B cell (primary cell): Measurements from ENCODE around the gene ACTBL2.

Experiments used
- EZH2 ChIP-seq: IDR thresholded peaks from 2 replicates; pipeline ENCODE4 v1.6.1; 2012; ENCODE audit warnings: borderline replicate concordance, low read depth, mild to moderate bottlenecking, moderate library complexity, low read length; ENCODE audit not compliant: insufficient read depth, poor library complexity, severe bottlenecking
- TF ChIP-seq, protein P1 (sequence below): fragments of 200-600 bp; IDR thresholded peaks from one replicate; pipeline ENCODE4 v1.8.0; 2022; ENCODE audit warnings: antibody characterized with exemption, mild to moderate bottlenecking

DNA sequence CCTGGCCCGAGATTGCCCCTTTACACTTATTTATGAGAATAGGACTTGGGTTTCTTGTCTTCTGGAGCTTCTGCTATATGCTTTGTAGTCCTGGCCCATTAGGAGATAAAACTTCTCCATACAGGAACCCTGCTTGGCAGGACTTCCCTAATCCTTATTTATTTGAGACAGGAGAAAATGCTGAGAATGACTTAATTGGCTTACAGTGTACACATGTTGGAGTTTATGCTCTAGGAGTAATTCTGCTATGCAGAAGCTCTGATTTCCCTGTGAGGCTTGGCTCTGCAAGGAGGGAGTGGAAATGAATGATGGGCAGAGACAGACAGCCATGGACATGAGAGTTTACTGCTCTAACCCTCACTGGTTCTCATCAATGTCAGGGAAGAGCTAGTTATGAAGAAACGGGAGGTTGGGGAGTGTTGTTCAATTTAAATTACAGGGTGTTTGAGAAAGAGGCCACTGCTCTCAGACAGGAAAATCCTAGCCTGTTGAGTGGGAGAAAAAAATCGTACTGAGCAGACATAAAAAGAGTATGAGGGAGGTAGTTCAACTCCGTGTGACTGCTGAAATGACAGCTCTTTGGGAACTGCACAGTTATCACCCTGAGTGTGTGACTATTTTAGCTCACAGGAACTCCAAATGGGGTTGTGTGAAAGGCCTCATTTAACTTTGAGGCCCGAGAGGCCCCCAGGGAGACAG lies 37.5 kb downstream of the ACTBL2 start:
- TF ChIP-seq, protein P1, sequence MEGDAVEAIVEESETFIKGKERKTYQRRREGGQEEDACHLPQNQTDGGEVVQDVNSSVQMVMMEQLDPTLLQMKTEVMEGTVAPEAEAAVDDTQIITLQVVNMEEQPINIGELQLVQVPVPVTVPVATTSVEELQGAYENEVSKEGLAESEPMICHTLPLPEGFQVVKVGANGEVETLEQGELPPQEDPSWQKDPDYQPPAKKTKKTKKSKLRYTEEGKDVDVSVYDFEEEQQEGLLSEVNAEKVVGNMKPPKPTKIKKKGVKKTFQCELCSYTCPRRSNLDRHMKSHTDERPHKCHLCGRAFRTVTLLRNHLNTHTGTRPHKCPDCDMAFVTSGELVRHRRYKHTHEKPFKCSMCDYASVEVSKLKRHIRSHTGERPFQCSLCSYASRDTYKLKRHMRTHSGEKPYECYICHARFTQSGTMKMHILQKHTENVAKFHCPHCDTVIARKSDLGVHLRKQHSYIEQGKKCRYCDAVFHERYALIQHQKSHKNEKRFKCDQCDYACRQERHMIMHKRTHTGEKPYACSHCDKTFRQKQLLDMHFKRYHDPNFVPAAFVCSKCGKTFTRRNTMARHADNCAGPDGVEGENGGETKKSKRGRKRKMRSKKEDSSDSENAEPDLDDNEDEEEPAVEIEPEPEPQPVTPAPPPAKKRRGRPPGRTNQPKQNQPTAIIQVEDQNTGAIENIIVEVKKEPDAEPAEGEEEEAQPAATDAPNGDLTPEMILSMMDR: no peak
- TF ChIP-seq EZH2: no peak
